HUES64 (cell line): ENCODE data around the gene TTPAL.
A peak's percentile ranks its signal among the peaks of the same experiment; 100 is the strongest.

Experiments used
- H3K27ac ChIP-seq: 2 replicates; pipeline ENCODE4 v1.7.0; 2013; ENCODE audit warnings: low read depth, low read length, inconsistent platforms
- H3K27me3 ChIP-seq: 2 replicates; pipeline ENCODE4 v1.6.1; 2013; ENCODE audit warnings: mild to moderate bottlenecking, low read length; ENCODE audit not compliant: insufficient read depth
- H3K36me3 ChIP-seq: 2 replicates; pipeline ENCODE4 v1.6.1; 2013; ENCODE audit warnings: mild to moderate bottlenecking, low read length; ENCODE audit not compliant: insufficient read depth
- H3K4me1 ChIP-seq: 2 replicates; pipeline ENCODE4 v1.6.1; 2013; ENCODE audit warnings: mild to moderate bottlenecking, low read length, moderate library complexity; ENCODE audit not compliant: insufficient read depth
- H3K4me3 ChIP-seq: 2 replicates; pipeline ENCODE4 v1.5.1; 2013; ENCODE audit warnings: mild to moderate bottlenecking, low read length, moderate library complexity
- H3K9ac ChIP-seq: 2 replicates; pipeline ENCODE4 v1.6.1; 2013; ENCODE audit warnings: mild to moderate bottlenecking, low read depth, low read length
- H3K9me3 ChIP-seq: 2 replicates; pipeline ENCODE4 v1.6.1; 2013; ENCODE audit warnings: low read depth, low read length; ENCODE audit not compliant: insufficient read depth
- WGBS: fragments of 150-250, 120-280 bp; methylation state at CpG from one replicate; pipeline ENCODE4 v1.1.7; 2013; ENCODE audit warnings: missing lambda C conversion rate; 5-methylcytosine and 5-hydroxymethylcytosine counted together

Gene TTPAL

DNA sequence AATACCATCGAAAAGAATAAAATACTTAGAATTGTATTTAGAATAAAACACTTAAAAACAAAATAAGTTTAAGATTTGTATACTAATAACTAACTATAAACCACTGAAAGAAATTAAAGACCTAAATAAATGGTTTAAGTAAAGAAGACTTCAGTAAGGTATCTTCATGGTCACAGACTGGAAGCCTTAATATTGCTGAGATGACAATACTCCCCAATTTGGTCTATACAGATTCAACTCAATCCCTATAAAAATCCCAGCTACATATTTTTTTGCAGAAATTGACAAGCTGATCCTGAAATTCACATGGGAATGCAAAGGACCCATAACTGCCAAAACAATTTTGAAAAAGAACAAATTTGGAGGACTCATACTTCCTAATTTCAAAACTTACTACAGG lies 27.3 kb downstream of the TTPAL start:
- H3K4me3 ChIP-seq: no peak overlapping the region
- H3K36me3 ChIP-seq: peaks cover 86% of the 10 kb centered on the region
- WGBS: no CpG with 5 or more reads among the region's 1 CpG
- H3K4me1 ChIP-seq: no peaks in the 10 kb centered on the region
- H3K27ac ChIP-seq: no peak overlapping the region
- no peak overlapping the region for H3K9ac ChIP-seq
- no peaks in the 10 kb centered on the region for H3K27me3 ChIP-seq
- H3K9me3 ChIP-seq: no peaks in the 10 kb centered on the region

DNA sequence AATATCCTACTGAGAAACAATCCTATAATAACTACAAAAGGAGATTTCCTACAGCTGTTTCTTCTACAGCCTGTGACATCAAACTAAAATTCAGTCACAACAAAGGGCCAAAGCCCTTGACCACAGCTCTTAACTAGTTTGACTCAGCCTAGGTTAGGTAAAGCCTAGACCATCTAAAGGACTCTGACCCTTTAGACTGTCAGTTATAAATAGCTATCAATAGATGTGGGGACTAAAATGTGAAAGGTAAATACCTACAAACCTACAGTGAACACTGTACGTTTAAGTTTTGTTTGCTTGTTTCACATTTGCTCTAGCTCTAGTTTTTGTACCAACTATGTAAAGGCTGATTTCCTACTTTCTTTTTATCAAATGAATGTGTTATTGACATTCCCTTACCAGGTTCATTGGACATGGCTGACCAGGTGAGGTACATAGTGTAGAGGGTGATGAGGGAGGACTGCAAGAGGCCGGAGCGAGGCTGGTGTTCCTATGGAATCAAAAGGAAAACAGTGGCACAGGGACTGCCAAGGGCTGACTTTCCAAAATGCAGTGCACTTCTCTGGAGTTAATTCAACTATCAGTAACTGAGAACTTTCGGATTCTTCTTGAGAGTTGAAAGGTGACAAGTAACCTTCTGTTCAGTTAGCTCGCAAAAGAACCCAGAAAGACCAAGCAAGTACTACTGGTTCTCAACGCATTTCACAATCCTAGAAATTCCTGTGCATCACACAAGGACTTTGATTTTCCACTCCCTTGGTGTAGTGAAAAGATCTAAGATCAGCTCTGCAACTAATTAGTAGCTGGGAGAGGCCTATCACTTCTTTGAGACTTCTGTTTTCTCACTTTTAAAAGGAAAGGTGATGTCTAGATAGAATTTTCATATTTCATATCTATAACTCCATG lies 29.0 kb downstream of the TTPAL start:
- 94% methylated on average over 6 of the region's 6 CpGs for WGBS
- Histone ChIP-seq H3K27me3 (no peaks in the 10 kb centered on the region), H3K4me1 (no peaks in the 10 kb centered on the region), H3K36me3 (peaks cover 92% of the 10 kb centered on the region), H3K9ac (no peak overlapping the region), H3K27ac (no peak overlapping the region), H3K9me3 (no peaks in the 10 kb centered on the region), H3K4me3 (no peak overlapping the region)

- no peaks in the 10 kb centered on the region for H3K4me1 ChIP-seq
- 91% methylated on average over 3 of the region's 4 CpGs for WGBS
- peaks cover 70% of the 10 kb centered on the region for H3K36me3 ChIP-seq
- no peaks in the 10 kb centered on the region for H3K27me3 ChIP-seq
- no peaks in the 10 kb centered on the region for H3K9me3 ChIP-seq
- H3K27ac ChIP-seq: no peak overlapping the region
- H3K9ac ChIP-seq: no peak overlapping the region
- no peak overlapping the region for H3K4me3 ChIP-seq
Observed at GRCh38 chr20:44509762-44510161, 34.1 kb downstream of the TTPAL start.

- Histone ChIP-seq H3K27me3 (no peaks in the 10 kb centered on the region), H3K9ac (no peak overlapping the region), H3K27ac (no peak overlapping the region), H3K4me3 (no peak overlapping the region), H3K9me3 (no peaks in the 10 kb centered on the region), H3K4me1 (no peaks in the 10 kb centered on the region), H3K36me3 (peaks cover 35% of the 10 kb centered on the region)
- 98% methylated on average over 10 of the region's 10 CpGs for WGBS
Observed at GRCh38 chr20:44513871-44514270, 38.2 kb downstream of the TTPAL start.

DNA sequence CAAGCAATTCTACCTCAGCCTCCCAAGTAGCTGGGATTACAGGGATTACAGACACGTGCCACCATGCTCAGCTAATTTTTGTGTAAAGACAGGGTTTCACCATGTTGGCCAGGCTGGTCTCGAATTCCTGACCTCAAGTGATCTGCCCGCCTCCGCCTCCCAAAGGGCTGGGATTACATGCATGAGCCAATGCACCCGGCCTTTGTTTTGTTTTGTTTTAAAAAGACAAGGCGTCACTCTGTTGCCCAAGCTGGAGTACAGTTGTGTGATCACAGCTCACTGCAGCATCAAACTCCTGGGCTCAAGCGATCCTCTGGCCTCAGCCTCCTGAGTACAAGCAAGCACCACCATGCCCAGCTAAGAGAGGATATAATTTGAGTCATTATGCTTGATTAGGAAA lies 40.8 kb downstream of the TTPAL start:
- Histone ChIP-seq H3K27ac (no peak overlapping the region), H3K4me1 (peaks cover 13% of the 10 kb centered on the region), H3K9me3 (no peaks in the 10 kb centered on the region), H3K9ac (no peak overlapping the region), H3K36me3 (peaks cover 11% of the 10 kb centered on the region), H3K4me3 (no peak overlapping the region), H3K27me3 (no peaks in the 10 kb centered on the region)
- 86% methylated on average over 7 of the region's 7 CpGs for WGBS

DNA sequence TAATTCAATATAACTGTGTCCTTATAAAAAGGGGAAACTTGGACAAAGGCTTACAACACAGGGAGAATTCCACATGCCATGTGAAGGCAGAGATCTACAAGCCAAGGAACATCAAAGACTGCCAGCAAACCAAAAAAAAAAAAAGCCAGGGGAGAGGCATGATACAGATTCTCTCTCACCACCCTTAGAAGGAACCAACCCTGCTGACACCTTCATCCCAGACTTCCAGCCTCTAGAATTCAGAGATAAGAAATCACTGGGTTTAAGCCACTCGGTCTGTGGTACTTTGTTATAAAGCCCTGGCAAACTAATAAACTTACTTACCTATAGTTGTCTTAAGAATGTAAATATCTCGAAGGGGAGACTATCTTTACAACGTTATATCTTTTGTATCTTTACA lies 41.8 kb downstream of the TTPAL start:
- H3K9me3 ChIP-seq: no peaks in the 10 kb centered on the region
- H3K4me1 ChIP-seq: peaks cover 15% of the 10 kb centered on the region
- WGBS: 75% methylated on average over 1 of the region's 3 CpGs
- no peaks in the 10 kb centered on the region for H3K27me3 ChIP-seq
- H3K36me3 ChIP-seq: peaks cover 6% of the 10 kb centered on the region; the same call in 1 of the 2 replicates
- H3K9ac ChIP-seq: no peak overlapping the region
- H3K27ac ChIP-seq: no peak overlapping the region
- H3K4me3 ChIP-seq: no peak overlapping the region

- Histone ChIP-seq H3K9me3 (no peaks in the 10 kb centered on the region), H3K4me3 (no peak overlapping the region), H3K9ac (no peak overlapping the region), H3K4me1 (peaks cover 17% of the 10 kb centered on the region), H3K27me3 (no peaks in the 10 kb centered on the region), H3K36me3 (no peaks in the 10 kb centered on the region; the same call in 1 of the 2 replicates), H3K27ac (no peak overlapping the region)
- 86% methylated on average over 3 of the region's 3 CpGs for WGBS
Observed at GRCh38 chr20:44518248-44518647, 42.6 kb downstream of the TTPAL start.

GRCh38 chr20:44520881-44521280 lies 45.2 kb downstream of the TTPAL start:
- Histone ChIP-seq H3K4me1 (peaks cover 28% of the 10 kb centered on the region), H3K9ac (peak overlapping the region; percentile 75; the same call in 1 of the 2 replicates), H3K27me3 (no peaks in the 10 kb centered on the region), H3K27ac (no peak overlapping the region; the same call in 1 of the 2 replicates), H3K9me3 (no peaks in the 10 kb centered on the region), H3K36me3 (no peaks in the 10 kb centered on the region), H3K4me3 (peak overlapping the region; percentile 88)
- 80% methylated on average over 3 of the region's 3 CpGs for WGBS

DNA sequence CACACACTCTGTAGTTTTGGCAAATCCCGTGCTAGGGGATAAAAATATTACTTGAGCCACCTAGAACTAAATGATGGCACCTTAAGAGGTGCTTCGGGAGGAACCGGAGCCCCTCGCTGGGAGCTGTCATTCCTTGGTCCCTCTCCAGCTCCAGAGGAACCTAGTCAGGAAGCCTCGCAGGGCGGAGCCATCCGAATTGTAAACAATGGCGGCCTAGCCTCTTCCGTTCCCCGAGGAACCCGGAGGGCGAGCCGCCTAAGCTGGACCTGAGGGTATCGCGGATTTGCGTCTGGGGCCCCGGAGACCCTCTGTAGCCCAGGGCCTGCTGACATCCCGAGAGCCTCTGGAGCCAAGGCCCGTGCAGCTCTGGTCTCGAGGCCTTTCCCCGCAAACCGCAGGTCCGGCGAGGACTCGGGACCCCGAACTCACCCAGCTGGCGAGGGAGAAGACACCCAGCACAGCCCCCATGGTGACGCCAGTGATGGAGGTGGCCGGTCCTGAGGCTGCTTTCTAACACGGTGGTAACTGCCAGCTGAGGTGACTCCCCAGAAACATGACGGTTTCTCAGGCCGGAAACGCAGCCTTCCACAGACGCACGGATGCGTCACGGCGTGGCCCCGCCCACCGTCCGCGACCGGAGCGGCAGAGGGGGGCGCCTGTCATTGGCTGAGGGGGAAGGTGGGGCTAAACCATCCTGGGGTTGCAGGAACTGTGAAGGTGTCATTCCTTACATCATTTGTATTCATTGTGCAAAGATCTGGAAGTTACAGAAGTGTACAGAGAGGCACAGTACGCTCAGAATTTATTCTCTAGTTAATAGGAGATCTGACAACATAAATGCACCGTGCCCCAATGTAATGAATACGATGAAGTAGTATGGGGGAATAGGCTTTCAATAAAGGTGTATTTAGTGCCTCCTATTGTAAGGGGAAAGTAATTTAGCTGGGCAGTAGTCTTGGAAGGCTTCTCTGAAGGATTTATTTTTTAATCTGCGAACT lies 46.1 kb downstream of the TTPAL start, which contains the start of gene SERINC3:
TSS of gene SERINC3 (minus strand) at position 587 of the 998 bp plus-strand sequence. CDS start at position 468, 119 bp downstream.
- Histone ChIP-seq H3K4me3 (peak within 1 kb of the TSS; percentile 88), H3K4me1 (peaks cover 28% of the 10 kb centered on the region), H3K9ac (peak within 1 kb of the TSS; percentile 75), H3K27me3 (no peaks in the 10 kb centered on the region), H3K36me3 (no peaks in the 10 kb centered on the region), H3K9me3 (no peaks in the 10 kb centered on the region), H3K27ac (peak within 1 kb of the TSS; percentile 90; the same call in 1 of the 2 replicates)
- 2% methylated on average over 49 of the region's 49 CpGs for WGBS

DNA sequence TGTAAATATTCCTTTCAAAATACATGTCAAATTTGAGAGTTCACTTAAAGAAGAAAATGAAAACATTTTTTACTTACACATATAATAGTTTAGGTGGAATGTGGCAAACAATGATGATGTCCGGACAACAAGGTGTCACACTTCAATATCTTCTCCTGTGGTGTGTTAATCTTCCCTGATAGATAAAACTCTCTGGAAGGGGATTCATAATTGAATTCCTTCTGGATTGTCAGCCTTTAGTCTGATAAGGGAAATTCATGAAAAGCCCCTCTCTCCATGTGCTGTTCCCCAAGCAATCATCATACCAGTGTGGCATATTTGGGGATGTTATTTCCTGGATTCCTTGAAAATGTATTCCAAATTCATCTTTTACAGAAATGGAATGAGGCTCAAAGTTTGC lies 47.2 kb downstream of the TTPAL start:
- no peaks in the 10 kb centered on the region for H3K36me3 ChIP-seq
- WGBS: no CpG with 5 or more reads among the region's 1 CpG
- H3K4me1 ChIP-seq: peaks cover 28% of the 10 kb centered on the region
- H3K9ac ChIP-seq: no peak overlapping the region
- H3K27me3 ChIP-seq: no peaks in the 10 kb centered on the region
- H3K9me3 ChIP-seq: no peaks in the 10 kb centered on the region
- H3K27ac ChIP-seq: peak overlapping the region; percentile 55; the same call in 1 of the 2 replicates
- no peak overlapping the region for H3K4me3 ChIP-seq

DNA sequence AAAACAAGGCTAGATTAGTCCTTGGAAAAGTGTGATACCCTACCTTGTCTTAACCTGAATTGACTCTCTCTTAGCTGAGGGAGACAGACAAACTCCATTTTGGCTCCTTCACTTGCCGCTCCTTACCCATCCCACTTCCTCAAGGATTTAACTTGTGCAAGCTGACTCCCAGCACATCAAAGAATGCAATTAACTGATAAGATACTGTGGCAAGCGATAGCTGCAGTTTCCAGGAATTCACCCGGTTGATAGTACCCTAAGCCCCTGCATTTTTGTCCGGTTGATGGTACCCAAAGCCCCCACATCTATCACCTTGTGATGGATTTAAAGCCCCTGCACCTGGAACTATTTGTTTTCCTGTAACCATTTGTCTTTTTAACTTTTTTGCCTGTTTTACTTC lies 48.1 kb downstream of the TTPAL start:
- Histone ChIP-seq H3K27me3 (no peaks in the 10 kb centered on the region), H3K36me3 (no peaks in the 10 kb centered on the region), H3K4me3 (no peak overlapping the region), H3K27ac (peak overlapping the region; percentile 55; the same call in 1 of the 2 replicates), H3K4me1 (peaks cover 28% of the 10 kb centered on the region), H3K9me3 (no peaks in the 10 kb centered on the region), H3K9ac (no peak overlapping the region)
- 55% methylated on average over 4 of the region's 4 CpGs for WGBS
